GM19463 (cell line): ENCODE results near the gene RBM47.
"Not testable (repeated sequence)": the region's sequence is repeated elsewhere in the genome, so short reads cannot be mapped to it uniquely, and the experiment has no call there.

Experiments used
- ATAC-seq: cut with Tn5 transposase; IDR thresholded peaks from one replicate; pipeline ENCODE4 v1.9.1; 2021; ENCODE audit warnings: mild to moderate bottlenecking, moderate library complexity; ENCODE audit not compliant: unreplicated experiment

The RBM47 gene

DNA sequence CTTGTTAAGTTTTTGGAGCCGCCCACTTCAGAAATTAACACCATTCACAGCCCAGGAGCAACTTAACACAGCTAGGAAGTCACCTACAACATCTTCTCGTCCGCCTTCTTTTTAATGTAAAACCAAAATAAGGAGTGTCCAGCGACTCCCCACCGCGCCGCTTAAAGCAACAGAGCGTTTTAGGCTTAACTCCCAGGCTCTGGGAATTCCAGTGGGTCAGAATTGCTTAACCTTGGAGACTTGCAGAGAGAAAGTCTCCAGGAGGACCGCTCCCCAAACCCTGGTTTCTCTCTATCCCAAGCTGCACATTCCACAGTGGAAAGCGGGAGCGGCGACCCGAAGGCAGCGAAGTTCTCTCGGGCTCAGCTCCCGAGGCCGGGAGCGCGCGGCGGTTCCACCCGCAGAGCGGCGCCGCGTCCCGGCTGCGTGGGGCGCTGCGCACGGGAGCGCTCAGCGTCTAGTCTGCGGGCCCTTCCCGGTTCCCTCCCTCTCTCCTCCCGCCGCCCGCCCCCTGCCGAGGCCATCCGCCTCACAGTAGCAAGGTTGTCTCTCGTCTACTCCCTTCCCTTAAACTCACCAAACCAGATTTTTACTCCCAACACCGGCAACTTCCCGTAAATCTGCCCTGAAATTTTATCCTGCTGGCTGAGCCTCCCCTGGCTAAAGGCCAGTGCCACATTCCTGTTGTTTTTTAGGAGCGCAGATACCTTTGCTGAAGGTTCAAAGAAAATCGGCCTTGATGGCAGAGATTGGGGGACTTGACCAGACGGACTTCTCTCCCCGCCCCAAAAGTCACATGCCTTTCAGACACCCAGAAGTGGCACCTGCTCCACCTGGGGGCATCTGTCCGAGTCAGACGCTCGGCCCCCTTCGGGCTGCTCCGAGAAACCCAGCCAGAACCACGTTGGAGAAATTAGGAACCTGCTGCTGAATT, at the start of gene RBM47:
Gene RBM47 (minus strand): TSS at position 464 of the 934 bp plus-strand sequence. CDS start 190,971 bp downstream, outside the sequence.
- ATAC-seq: peak; percentile 52

DNA sequence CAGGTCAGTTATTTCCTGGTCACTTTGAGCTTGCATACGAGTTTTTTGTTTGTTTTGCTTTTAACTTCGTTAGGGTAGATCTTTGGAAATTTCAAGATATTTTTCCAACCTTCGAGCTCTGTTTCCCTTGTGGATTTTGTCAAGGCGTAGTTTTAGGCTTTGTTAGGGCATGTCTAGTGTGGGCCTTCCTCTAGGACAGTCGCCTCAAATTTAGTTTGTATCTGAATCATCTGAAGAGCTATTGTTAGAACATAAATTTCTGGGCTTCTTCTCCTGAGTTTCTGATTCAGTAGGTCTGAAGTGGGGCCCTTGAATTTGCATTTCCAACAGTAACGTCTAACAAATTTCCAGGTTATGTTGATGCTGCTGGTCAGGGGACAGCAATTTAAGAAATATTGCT, 48.8 kb upstream of the RBM47 start:
- ATAC-seq: no peak

DNA sequence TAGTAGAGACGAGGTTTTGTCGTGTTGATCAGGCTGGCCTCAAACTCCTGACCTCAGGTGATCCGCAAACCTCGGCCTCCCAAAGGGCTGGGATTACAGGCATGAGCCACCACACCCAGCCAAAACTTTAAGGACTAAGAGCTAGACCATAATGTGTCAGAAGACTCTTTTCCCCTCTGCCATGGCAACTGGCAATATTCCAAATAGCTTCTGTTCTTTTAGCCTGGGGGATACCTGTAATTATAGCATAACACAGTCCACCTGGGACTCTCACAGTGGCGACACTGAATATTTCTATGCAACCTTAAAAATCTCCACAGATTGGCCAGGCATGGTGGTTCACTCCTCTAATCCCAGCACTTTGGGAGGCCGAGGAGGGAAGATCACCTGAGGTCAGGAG, 45.5 kb upstream of the RBM47 start:
- ATAC-seq: no peak

DNA sequence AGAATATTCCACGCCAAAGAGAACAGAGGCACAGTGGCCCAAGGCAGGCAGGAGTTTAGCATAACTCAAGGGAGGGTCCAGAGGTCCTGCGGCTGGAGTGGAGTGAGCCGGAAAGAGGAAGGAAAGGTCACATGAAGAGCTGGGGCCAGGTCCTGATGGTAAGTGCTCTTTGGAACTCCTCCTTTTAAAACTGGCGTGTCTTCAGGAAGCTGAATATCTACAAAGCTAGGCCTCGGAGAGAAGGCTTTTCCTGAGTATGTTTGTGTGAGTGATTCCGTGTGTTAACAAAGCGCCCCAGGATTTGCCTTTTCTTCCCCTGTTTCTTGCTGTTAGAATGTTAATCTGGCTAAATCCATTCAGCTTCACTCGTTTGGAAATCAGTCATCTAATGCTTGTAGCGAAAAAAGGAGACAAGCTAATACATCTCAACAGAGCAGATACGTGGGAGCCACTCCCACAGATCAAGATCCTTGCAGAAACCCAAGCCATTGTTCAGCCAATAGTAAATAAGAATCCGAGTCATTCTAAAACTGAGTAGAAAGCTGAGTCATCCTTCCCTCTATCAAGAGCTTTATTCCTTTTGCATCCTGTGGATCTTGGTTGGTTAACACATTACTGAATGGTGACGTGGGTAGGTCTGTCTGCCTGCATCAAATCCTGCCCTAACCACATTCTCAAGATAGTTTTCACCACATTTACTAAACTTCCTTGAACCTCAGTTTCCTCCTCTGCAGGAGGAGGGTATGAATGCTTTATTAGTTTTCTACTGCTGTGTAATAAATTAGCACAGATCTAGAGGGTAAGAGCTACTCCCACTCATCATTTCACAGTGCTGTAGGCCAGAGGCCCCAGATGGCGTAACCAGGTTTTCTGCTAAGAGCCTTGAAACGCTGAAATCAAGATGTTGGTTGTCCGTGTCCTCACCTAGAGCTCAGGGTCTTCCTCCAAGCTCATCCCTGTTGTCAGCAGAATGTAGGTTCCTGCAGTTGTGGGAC, 43.2 kb upstream of the RBM47 start:
- peak; percentile 72 for ATAC-seq

DNA sequence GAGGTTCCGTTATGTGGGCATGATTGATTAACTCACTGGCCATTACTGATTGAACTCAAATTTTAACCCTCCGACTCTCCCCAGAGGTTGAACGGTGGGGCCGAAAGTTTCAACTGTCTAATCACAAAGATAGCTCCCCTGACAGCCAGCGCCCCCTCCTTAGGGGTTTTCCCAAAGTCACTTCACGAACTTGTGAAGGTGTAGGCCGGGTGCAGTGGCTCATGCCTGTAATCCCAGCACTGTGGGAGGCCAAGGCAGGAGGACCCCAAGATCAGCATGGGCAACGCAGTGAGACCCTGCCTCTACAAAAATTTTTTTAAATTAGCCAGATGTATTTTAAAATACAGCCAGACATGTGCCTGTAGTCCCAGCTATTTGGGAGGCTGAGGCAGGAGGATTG, 39.8 kb upstream of the RBM47 start:
- peak; percentile 37 for ATAC-seq

DNA sequence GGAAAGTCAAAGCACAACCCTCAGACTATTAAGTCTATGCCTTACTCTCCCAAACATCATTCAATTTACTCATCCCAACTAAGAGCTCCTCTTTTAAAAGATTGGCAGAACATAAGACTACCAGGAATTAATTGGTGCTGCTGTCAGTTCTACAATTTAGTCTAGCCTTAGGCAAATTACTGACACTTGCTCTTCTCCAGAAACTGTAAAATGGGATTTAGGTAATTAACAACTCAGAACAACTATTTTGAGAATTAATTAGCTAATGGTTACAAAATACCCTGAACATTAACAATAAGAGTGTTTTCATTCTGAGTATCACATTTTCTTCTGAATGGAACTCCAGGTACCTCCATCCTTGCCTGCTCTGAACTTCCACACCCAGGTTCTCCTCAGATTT, 36.2 kb upstream of the RBM47 start:
- no peak for ATAC-seq

DNA sequence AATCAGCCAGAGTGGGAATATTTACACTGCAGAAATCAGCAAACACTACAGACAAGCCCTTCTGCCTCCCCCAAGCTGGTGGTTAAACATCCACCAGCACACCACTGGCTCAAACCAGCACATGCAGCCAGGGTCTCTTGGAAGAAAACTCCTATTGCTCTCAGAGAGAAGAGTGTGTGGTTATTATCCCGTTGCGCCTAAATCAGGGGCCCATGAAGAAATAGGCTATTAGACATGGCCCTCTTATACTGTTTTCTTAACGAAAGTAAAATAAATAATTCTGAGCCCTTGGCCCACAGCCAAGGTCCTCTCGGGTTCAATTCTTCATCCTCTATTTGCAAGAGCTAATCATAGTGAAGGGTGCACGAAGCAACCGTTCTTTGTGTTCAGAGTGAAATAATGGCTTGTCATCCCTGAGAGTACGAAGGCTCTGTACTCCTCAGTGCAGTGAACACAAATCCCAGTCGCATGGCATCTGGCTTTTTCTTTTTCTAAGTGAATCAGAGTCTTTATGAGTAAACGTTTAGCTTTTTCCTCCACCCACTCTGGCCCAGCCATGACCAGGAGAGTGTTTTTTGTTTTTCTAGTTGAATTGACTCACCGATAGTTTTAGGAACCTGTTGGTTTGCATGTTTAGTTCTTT, 33.4 kb upstream of the RBM47 start:
- ATAC-seq: peak; percentile 83

DNA sequence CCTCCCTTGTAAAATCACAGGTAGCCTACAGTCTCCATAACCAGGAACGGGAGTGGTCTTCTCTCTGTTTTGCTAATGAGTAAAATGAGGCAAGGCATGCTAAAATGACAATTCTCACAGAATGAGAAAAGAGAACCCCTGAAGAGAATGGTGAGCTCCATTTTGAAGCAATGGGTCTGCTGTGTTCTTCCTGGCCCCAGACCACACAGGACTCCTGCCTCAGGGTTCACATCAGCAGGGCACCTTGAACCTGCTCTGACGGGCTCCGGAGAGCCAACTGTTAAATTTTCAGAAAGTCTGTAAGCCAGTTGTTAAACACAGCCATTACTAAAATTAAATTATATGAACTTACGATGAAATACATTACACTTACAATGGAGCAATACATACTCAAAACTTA, 32.1 kb upstream of the RBM47 start:
- ATAC-seq: no peak

DNA sequence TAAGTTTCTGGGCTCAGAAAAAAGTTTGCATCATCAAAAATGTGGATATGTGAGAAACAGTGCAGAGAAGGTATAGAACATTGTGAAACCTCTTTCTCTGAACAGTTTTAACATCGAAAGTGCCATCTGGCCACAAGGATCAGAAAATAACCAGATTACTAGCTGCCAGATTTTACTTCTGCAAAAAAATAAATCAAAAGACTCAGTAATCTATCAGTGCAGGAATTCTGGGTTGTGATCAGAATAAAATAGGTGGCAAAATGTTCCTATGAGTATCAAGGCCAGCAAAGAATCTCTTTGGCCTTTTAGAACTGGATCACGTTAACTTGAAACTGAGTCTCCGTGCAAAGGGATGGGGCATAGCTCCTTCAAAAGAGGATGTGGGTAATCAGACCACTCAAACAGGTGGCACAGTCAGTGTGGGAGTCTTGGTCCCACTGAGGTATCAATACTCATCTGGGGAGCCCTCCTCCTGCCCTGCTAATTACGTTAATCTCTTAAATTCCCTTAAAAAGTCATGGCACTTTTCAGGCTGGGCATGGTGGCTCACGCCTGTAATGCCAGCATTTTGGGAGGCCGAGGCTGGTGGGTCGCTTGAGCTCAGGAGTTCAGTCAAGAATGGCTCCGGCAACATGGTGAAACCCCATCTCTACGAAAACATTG, 26.7 kb upstream of the RBM47 start:
- peak; percentile 95 for ATAC-seq

DNA sequence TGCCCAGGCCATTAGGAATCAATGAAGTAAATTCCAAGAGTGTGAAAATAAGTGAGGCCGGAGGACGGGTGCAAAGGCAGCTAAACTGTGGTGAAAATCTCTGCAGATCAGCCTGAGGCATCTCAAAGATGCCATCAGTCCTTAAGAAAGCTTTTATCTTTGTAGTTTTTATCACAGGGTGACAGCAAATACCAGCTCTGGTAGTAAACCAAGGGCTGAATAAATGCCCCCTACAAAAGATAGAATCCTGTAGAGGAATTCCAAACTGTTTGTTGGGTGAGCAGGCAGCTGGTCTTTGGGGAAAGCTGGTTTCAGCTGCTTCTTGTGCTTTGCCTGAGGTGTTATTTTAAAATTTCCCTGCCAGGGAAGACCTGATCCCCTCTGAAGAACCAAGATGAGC, 21.6 kb upstream of the RBM47 start:
- ATAC-seq: no peak

DNA sequence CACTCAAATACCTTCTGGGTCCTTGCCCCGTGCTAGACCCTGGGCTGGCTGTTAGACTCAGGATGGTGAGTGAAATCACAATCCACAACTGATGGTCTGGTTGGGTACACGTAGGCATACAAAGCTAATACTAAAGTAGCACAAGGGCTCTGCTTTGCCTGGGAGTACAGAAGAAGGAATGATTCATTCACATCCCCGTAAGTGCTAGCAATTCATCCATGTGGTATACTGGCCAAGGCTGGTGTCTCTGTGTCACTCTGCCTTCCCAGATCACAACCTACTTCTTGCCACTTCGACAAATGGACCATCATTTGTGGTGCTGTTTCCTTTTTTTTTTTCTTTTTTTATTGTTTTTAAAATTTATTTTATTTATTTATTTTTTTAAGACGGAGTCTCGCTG, 19.7 kb upstream of the RBM47 start:
- no peak for ATAC-seq

DNA sequence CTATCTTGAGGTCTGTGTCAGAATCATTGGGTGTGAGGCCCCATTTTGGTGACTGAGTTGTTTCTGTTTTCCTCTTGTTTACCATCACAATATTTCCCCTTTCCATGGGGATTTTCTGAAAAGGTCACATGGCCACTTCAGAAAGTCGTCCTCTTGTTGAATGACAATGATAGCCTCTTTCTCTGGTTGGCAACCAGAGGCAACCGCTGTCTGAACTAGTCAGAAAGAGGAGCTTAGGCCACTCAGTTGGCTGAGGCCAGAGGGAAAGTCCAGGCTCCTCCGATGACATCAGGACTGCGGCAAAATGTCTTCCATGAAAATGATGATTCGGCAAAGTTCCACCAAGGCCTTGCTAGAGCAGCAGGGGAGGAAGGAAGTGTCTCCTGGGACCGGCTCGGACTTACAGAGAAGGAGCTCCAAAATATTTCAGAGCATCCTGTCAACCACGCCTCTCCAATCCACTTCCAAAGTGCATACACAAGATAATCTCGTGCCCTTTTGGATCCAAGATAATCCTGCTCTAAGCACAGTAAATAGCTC, 19.1 kb upstream of the RBM47 start:
- peak; percentile 60 for ATAC-seq

DNA sequence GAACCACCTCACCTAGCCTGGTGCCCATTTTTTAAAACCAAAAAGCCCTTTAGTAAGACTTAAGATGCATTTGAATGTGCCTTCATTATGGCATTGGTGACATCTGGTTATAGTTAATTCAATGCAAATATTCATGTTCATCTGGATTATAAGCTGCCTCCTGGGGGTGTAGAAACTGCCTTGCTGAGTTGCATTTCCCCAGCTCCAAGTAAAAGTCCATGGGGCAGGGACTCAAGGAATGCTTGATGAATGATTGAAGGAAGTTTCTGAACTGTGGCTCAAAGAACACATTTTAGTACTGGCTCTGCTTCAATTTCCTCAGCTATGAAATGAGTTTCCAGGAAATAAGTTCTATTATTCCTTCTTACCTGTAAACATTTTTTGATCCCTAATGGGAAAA, 18.5 kb upstream of the RBM47 start:
- no peak for ATAC-seq

DNA sequence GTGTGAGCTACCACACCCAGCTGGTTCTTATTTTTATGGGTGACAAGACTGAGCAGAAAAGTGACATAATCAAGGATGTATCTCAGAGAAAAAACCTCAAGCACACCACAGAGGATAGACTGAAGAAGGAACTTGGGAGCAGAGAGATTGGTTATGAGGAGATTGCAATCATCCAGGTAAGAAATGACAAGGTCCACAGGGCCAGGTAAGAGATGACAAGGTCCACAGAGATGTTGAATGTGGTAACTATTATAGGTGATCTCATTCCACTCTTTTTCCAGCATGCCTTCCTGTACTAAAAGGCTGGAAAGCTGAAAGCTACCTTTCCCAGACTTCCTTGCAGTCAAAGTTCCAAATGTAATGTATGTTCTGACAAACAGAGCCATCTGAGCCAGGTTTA, 15.9 kb upstream of the RBM47 start:
- no peak for ATAC-seq

DNA sequence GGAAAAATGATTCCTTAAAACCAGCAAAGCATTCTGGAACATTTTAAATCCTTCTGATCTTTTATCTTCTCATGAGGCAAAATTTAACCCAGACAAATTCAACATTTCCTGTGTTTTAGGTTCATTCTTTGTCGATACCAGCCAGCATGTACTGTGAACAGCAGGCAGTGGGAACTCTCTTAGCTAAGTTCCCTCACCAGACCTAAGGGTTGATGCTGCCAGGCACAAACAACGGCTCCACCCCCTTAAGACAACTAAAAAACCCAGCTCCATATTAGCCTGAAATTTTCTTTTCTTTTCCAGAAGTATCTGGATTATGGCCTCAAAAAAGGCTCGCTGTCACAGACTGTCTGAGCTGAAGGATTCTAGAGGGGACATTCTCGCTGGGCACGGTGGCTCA, 2.4 kb upstream of the RBM47 start:
- ATAC-seq: no peak

DNA sequence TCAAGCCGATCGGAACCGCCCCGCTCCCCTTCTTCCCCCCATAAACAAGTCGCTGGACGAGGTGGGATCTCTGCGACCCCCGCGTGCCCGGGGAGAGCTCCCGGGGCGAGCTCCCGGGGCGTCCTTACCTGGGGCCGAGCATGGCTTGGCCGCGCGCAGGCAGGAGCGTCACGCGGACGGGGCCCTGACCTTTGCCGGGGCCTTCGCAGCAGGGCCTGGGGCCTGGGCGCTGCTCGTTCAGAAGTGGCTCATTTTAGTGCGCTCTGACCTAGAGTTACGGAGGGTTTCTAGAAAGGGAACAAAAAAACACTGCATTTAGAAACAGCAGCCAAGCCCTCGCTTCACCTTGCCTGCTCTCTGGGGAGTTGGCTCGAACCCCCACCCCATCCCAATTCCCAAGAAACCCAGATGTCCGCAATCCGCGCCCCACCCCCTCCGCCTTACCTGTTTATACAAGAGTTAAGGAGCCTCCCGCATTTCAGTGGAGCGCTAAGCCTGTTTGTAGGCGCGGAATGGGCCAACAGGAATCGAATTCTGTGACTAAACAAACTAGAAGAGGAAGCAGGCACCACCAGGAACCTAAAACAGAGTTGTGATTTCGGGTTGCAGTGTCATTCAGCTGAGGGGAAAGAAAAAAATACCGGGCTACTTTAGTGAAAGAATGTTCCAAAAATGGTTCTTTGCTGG, 814 bp upstream of the RBM47 start:
- ATAC-seq: peak; percentile 53

DNA sequence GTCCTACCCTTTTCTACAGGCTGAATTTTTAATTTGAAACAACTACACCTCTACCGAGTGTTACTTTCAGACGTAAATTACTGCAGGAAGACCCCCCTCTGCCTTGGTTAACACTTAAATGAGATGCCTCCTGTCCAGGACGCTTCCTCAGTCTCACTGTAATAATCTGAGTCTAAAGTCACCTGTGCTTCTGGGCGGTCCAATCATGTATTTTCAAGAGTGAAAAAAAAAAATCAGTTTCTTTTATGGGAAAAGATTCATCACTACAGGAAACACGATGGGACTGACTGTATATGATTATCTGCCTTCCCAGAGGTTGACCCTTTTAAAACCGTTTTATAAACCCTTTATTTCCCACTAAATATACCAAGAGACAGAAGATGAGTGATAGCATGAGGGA, 776 bp downstream of the RBM47 start:
- no peak for ATAC-seq

DNA sequence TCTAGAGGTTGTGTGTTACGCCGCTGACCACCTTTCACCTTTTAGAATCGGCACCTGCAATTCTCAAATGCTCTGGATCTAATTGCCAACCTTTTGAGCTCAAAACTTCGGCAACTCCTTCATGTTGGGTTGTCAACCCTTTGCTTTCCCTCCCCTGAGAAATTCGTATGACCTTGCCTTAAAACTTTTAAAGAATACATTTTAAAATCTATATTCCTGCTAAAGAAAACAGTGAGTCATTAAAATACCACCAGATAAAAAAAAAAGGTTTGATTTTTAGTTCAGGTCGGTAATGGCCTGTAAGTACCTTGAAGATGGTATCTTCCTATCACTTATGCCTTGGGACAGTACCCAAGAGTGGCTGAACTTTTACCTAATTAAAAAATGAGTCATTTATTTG, 1.3 kb downstream of the RBM47 start:
- not testable (repeated sequence) for ATAC-seq

DNA sequence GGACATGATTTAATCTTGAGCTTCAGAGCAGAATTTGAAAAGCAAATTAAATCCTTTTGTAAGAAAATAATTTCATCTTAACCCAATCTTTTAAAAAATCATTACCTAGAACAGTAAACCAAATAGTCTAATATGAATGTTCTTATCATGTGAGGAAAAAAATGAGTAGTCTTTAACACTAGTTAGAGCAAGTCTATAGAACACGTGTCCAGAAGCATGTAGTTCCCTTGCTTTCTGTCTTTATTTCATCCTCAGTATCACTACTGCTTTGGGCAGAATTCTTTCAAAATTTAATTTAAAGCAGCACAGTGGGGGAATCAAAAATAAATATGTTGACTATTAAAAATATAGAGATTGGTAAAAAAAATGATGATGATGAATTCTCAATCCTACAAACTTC, 2.1 kb downstream of the RBM47 start:
- ATAC-seq: no peak
